SK-MEL-5 (cell line): ENCODE results near the gene MOGAT2. TPM values are rescaled to one million over a fixed set of nuclear protein-coding genes. Genes with fewer than 3 reads are reported as not detected.

ENCODE experiments used
- DNase-seq: peaks from one replicate; pipeline ENCODE4 v3.0.0-alpha.2; 2016; ENCODE audit warnings: low read depth, low spot score
- in situ Hi-C: cut with HindIII; loops from 2 replicates; pipeline ENCODE4 v1.10.0; 2016; ENCODE audit warnings: low sequenced_read_pairs, high pct_unique_total_duplicates, low pct_unique_long_range_greater_than_20kb
- total RNA-seq: library from RNA; depleted of rRNA; stranded (reverse); fragments of >200 nt; shearing (Covaris generic); gene quantifications from 2 replicates; pipeline ENCODE4 v1.2.3, GENCODE V29; 2014

The MOGAT2 gene
- total RNA-seq, 1 experiment from 2014 or later: not detected

GRCh38 chr11:75715688-75716087, 1.9 kb upstream of the MOGAT2 start:
- in situ Hi-C loops: no loop called here
- DNase-seq: no peak

GRCh38 chr11:75716659-75717058, 979 bp upstream of the MOGAT2 start:
- DNase-seq: no peak
- in situ Hi-C loops: no loop called here

DNA sequence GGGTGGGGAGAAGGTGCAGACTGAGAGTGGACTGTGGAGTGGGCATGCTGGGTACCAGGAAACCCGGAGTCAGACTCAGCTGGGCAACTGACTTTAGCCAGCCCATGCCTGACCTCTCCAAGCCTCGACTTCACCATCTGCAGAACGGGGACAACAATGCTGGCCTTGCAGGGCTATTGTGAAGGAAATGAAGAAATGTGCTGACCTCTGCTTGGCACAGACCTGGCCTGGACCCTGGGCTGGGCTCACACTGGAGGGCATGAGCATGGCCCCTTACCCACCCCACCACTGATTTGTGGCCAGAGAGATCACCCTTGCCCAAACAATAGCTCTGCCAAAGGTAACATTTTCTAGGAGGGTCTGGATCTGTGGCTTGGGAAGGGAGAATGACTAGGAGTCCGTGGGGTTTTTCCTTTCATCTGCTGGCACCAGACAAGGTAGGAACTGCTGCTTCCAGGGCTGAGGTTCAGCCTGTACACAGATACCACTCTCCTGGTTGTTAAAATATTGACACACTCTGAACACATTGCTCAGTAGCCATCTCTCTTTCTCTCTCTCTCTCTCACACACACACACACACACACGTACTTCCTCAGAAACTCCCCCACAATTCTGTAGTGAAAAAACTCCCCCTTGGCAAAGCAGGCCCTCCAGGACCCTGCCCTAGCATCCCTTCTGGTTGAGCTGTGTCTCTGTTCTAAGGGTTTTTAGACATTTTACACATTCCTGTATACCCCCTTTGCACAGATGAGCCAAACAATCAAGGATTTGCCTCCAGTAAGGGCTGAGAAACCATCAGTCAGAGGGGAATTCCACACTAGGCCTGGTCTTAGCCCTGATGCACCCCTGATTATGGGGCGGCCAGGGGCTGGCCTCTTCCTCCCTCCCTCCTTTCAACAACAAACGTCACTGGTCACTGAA, 1.0 kb downstream of the MOGAT2 start:
- no peak for DNase-seq
- in situ Hi-C loops: no loop called here

DNA sequence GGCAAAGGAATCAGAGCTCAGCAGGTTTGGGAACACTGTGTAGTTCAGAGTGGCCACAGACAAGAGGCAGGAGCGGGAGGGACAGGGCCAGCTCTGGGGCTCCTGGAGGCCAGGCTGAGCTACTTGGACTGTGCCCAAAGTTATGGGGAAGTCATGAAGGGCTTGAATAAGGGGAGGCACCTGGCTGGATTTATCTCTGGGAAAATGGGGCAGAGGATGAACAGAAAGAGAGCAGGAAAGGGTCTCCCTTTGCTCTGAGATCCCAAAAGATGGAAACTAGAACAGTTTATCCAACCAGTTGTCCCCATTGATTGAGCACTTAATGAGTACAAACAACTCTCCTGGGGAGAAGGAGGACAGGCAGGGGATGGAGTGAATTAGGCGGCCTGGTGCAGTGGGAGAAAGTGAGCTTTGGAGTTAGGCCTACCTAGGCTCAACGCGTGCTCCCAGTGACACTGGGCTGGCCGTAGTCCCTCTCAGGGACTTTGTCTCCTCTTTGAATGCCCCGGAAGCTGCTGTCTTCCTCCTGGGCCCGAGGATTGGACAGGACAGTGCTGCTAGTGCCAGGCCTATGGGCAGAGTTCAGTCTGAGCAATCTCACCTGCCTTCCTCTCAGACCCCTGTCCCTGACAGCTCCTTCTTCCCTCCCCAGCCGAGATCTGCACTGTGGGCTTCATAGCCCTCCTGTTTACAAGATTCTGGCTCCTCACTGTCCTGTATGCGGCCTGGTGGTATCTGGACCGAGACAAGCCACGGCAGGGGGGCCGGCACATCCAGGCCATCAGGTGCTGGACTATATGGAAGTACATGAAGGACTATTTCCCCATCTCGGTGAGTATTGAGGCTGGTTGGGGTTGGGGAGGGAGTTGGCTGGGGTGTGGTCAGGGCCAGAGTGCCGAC, 2.0 kb downstream of the MOGAT2 start:
- no peak for DNase-seq
- in situ Hi-C loops: no loop called here

- DNase-seq: no peak
- in situ Hi-C loops: no loop called here
Measured at GRCh38 chr11:75720639-75721038, 3.0 kb downstream of the MOGAT2 start.

DNA sequence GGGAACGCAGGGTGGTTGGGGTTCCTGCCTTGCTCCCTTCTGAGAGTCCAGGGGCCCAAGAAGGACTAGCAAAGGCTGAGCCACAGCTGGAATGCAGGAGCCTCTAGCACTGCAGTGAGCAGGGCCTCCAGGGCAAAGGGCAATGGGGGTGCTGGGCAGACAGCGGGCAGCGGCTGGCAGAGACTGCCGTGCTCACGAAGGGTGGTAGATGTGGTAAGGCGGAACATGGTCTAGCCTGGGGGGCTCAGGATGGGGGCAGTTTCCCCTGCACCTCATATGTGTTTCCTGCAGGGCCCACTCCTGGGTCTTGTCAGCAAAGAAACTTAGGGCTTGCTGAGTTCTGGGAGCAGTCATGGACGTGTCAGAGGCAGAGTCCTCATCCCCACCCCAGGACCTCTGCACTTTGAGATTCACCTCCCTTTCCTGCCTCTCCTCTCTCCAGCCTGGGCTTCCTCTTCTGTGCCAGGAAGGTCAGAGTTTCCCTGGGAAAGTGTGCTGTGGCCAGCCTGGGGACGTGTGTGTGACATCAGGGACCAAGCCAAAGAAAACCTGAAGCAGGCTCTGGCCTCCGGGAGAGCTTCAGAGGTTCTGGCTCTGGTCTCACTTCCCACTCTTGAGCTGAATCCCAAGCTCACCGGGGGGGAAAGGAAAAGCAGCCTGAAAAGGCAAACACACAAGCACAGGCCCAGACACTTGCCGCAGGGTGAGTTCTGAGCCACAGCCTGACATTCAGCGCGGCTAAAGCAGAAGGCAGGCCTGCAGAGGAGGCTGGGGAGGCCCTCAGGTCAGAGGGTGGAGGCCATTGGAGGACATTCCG, 4.4 kb downstream of the MOGAT2 start:
- no peak for DNase-seq
- in situ Hi-C loops: no loop called here

- DNase-seq: no peak
- in situ Hi-C loops: no loop called here
Measured at GRCh38 chr11:75722669-75723042, 5.0 kb downstream of the MOGAT2 start.

DNA sequence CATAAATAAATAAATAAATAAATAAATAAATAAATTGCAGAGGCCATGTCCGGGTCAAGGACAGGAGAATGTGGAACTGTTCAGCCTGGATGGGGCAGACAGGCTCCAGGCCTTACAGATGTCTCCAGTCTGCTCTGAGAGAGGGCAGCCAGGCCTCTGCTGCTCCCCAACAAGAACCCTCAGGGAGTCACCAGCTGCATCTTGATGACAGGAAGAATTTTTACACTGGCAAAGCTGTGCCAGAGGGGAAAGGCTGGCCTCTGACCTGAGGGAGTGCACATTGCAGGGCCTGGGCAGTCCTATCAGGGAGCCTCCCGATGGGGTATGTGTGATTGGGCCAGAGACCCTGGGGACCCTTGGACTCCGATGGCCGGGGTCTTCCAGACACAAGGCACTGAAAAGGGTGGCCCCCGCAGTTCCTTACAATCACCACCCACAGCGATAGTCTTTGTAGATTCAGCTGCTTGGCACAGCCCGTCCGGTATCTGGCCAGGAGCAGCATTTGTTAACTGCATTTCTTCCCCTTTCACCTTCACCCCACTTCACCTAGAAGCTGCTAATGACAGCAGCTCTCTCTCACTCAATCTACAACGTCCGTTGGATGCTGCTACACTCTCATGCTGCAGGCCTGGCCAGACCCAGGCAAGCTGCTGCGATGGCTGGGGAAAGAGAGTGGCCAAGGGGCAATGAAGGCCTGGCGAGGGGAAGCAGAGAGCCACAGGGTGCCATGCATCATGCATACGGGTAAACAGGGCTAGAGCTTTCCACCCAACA, 8.1 kb downstream of the MOGAT2 start:
- DNase-seq: no peak
- in situ Hi-C loops: no loop called here

DNA sequence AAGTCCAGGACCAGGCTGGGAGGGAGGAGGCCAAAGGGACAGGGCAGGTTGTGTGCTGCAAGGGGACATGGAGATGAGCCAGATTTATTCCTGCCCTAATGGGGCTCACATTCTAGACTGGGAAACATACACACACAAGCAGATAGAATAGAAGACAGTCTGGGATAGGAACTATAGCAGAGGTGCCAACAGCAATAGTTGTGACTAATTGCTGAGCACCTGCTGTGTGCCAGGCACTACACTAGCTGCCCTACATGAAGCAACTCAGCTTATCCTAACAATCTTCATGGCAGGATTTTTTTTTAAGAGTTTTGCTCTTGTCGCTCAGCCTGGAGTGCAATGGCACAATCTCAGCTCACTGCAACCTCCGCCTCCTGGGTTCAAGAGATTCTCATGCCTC, 11.4 kb downstream of the MOGAT2 start:
- in situ Hi-C loops: no loop called here
- no peak for DNase-seq

DNA sequence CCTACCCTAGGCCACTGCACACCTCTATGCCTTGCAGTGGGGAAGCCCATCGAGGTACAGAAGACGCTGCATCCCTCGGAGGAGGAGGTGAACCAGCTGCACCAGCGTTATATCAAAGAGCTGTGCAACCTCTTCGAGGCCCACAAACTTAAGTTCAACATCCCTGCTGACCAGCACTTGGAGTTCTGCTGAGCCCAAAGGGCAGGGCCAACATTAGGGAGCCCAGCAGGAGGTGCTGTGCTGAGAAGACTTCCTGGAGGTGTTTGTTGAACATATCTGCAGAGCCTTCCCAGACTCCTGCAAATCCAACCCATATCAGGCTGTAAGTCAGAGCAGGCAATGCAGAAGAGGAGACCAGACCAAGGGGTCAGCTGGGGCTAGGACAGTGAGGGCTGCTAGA, 13.5 kb downstream of the MOGAT2 start:
- no peak for DNase-seq
- in situ Hi-C loops: no loop called here

DNA sequence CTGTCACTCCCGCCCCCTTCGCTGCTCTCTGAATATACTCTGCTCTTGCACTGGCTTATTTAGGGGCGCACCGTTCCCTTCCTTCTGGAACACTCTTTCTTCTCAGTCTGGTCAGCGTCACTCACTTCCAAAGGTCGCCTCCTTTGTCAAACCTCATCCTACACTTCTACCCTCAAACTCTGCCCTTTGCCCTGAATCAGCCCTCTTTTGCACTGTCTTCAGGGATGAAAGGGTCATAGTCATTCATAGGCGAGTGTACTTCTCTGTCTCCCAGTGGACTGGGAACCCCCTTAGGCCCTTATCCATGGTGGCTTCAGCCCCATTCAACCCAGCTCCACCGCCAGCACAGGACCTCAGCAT, 15.4 kb downstream of the MOGAT2 start:
- DNase-seq: no peak
- in situ Hi-C loops: no loop called here

- in situ Hi-C loops: no loop called here
- DNase-seq: no peak
Measured at GRCh38 chr11:75733431-75734107, 15.9 kb downstream of the MOGAT2 start.

DNA sequence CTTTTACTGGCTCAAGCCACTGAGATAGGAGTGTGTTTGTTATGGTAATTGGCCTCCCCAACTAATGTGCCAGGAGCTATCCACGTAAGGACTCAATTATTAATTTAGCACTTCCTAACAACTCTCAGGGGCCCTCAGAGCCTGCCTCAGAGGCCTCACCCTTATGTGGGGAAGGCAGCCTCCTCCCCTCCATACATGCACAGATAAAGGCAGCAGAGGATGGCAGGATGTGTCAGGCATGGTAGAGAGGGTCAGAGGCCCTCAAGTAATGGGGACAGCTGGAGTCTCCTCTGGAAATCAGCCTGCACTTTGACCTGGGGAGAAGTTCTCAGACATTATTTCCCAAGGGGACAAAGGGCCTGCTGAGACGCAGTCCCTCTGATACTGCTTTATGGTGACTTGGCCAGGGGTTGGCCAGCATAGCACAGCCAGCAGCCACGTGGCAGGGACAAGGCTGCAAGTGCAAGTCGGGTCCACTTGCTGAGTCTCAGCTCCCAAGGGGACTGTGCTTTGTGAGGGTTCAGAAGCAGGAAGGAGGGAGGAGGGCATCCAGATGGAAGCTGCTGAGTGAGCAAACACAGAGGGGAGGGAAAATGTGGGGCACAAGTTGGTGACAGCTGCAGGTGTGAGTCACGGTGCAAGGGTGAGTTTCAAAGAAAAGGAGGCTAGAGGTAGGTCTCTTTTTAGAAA, 17.0 kb downstream of the MOGAT2 start:
- in situ Hi-C loops: no loop called here
- DNase-seq: no peak

GRCh38 chr11:75735181-75735845, 17.7 kb downstream of the MOGAT2 start:
- in situ Hi-C loops: no loop called here
- no peak for DNase-seq

DNA sequence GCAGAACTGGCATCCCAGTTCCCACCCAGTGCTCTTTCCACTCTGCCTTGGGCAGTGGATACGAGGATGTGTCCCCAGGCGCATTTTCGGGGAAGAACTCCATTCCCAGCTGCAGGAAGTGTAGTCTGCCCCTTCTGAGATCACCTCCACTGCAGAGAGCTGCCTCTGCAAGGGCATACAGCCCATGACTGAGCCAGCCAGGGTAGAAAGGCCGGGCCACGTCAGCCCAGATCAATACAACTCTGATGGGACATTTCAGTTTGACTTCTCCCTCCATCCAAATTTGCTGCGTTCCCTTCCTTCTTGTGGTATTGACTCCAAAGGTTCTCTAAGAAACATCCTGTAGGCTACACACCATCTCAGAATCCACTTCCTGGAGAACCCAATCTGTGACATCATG, 19.7 kb downstream of the MOGAT2 start:
- no peak for DNase-seq
- in situ Hi-C loops: no loop called here

- DNase-seq: no peak
- in situ Hi-C loops: no loop called here
Measured at GRCh38 chr11:75740681-75741080, 23.0 kb downstream of the MOGAT2 start.
